Heart right ventricle (tissue), 16 donors: ENCODE measurements around the gene TGFBR2. TPM values are rescaled to one million over a fixed set of nuclear protein-coding genes. Genes with fewer than 3 reads are reported as not detected.

Experiments
- ATAC-seq, 8 donors: fragments of 200-7000 bp; cut with Tn5 transposase; one replicate each; pipeline ENCODE4 v1.9.1; 2020; ENCODE audit warnings: mild to moderate bottlenecking in 8 of 8, moderate library complexity in 8 of 8, moderate number of reproducible peaks in 1 of 8
- DNase-seq, 2 donors: peaks; one replicate each; pipeline ENCODE4 v3.0.0-alpha.2; 2020
- H3K27ac ChIP-seq, 10 donors: fragments of 200-600 bp; sonication (generic) in 2 of 10; one replicate each; pipeline versions ENCODE4 v1.5.0 to v1.8.0; 2020 to 2022; ENCODE audit warnings: mild to moderate bottlenecking in 3 of 10
- H3K27me3 ChIP-seq, 7 donors: fragments of 200-600 bp; one replicate each; pipeline ENCODE4 v1.8.0; 2021 to 2022; ENCODE audit warnings: mild to moderate bottlenecking in 2 of 7
- H3K36me3 ChIP-seq, 9 donors: fragments of 200-600 bp; sonication (generic) in 1 of 9; one replicate each; pipeline versions ENCODE4 v1.5.0 to v1.8.0; 2020 to 2022; ENCODE audit warnings: mild to moderate bottlenecking in 2 of 9
- H3K4me1 ChIP-seq, 9 donors: fragments of 200-600 bp; sonication (generic) in 1 of 9; one replicate each; pipeline versions ENCODE4 v1.5.0 to v1.8.0; 2020 to 2022; ENCODE audit warnings: mild to moderate bottlenecking in 4 of 9
- H3K4me3 ChIP-seq, 10 donors: fragments of 200-600 bp; sonication (generic) in 2 of 10; one replicate each; pipeline versions ENCODE4 v1.5.0 to v1.8.0; 2020 to 2022; ENCODE audit warnings: mild to moderate bottlenecking in 7 of 10, moderate library complexity in 2 of 10
- H3K9me3 ChIP-seq, 11 donors: fragments of 200-600 bp in 10 of 11; sonication (generic) in 2 of 11; one replicate each; pipeline versions ENCODE4 v1.5.0 to v1.8.0; 2013 to 2022; ENCODE audit warnings: mild to moderate bottlenecking in 2 of 11, control low read depth in 1 of 11, moderate library complexity in 1 of 11
- CTCF ChIP-seq, 9 donors: fragments of 200-600 bp; sonication (generic) in 2 of 9; IDR thresholded peaks; one replicate each; pipeline versions ENCODE4 v1.5.0 to v1.8.0; 2021 to 2022; ENCODE audit warnings: antibody characterized with exemption in 9 of 9, mild to moderate bottlenecking in 5 of 9, moderate library complexity in 1 of 9
- WGBS, 2 donors: extraction: QIAGEN DNeasy Blood & Tissue Kit; methylation state at CpG; one replicate each; pipeline ENCODE4 v1.1.7; 2013; ENCODE audit warnings: inconsistent platforms in 1 of 2; 5-methylcytosine and 5-hydroxymethylcytosine counted together
- intact Hi-C, 10 donors: fragments of 100-400 bp; cut with DNase I; formaldehyde crosslinking; loops; one replicate each; pipeline versions ENCODE4 v1.11.1 to v1.14.2; 2022
- polyA plus RNA-seq, 2 donors: library from polyadenylated mRNA; stranded (reverse); fragments of 200-250 nt; gene quantifications; one replicate each; pipeline ENCODE4 v1.2.3, GENCODE V29; 2013
- total RNA-seq, 10 donors: library from RNA; stranded (reverse); fragmentation: NEBNext Ultra II Directional in 3 of 10; extraction: Animal tissue kit (Norgen Biotek cat#: 25700) in 3 of 10; gene quantifications; one replicate each; pipeline versions ENCODE4 v1.2.1 to v1.2.4, GENCODE V29; 2021 to 2023
- donor health status: Arrhythmogenic right ventricular cardiomyopathy.
- donor health status: ischemic (EF 13 %, LVEDD 7.1; RV severe dilation, severe dysfunction).
- donor health status: healthy with polysubstance abuse.
- donor health status: DM: no; HTN: yes; CAD: no.
- donor health status: DM: no; HTN: no; CAD: no.
- donor health status: ischemic (EF 25% LVEDD 6.9; RV normal size, moderate dysfunction).
- donor health status: ischemic (EF 25% LVEDD 5.7; RV mildly dilated, moderate dysfunction).
- donor health status: healthy.
- donor health status: DM: yes; HTN: yes; CAD: no.
- donor health status: Ischemic cardiomyopathy.
- donor health status: ischemic (EF 35%, LVEDD 5.7; RV mildly dilated, moderate dysfunction).
- donor health status: nonischemic (EF 11% LVEDD 7.7; RV severe dilation, severe dysfunction).
- donor health status: DM: yes; HTN: yes; CAD: no.
- donor health status: PGD.
- donor health status: ischemic (EF 29% LVEDD 5.4; RV normal size, mild dysfunction).
- donor health status: nonischemic (EF 23%, LVEDD 6.1; RV moderate dilation, normal function).

The TGFBR2 gene
- total and polyA plus RNA-seq, 12 donors, result 14.6 to 197 (median 82.8) TPM

DNA sequence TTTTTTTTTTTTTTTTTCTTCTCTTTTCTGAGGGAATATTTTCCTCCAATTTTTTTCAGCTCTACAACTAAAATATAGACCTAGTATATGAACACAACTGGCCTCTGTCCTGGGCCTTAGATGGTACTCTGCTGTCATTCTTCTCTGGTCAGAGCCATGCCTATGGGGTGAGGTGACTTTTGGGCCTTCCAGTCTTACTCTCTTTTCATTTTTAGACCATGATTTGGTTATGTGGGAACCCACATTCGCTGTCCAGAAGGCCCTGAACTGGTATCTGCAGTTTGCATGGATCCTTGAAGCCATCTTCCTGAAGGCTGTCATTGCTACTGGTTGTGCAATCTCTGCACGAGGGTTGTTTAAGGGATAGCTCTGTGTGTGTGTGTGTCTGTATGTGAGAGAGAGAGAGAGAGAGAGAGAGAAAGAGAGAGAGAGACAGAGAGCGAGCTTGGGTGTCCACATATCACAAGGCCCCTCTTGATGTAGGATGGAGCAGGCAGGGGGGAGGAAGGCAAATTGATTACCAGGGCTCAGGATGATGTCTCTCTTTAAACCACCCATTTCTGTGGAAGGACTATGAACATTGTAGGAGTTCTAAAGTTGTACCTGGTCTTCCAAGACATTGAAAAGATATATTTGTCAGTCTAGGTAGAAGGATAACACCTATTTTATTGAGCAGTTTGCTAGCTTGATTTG, 6.9 kb downstream of the TGFBR2 start:
- Histone ChIP-seq H3K27ac (peak overlapping the region in 6 of 10 donors; percentile 21 to 100 (median 38)), H3K36me3 (peaks cover 0 to 18% (median 0%) of the 10 kb centered on the region in 9 donors), H3K9me3 (no peaks in the 10 kb centered on the region), H3K27me3 (no peaks in the 10 kb centered on the region), H3K4me3 (peak overlapping the region in 1 of 10 donors; percentile 4), H3K4me1 (peaks cover 12 to 100% (median 91%) of the 10 kb centered on the region in 9 donors)
- no peak for TF ChIP-seq CTCF (IDR thresholded peaks at IDR 0.05)
- ATAC-seq (peak in 3 of 8 donors; percentile 27 to 53 (median 41)), DNase-seq (no peak)
- 64 to 67% methylated on average over 3 of the region's 3 CpGs for WGBS, 2 donors
- intact Hi-C loops, result loop anchor here in 3 of 10 donors (5.0 to 10.0 kb wide), 3 partner anchors 34 to 88 kb away; no protein-coding TSS in a partner anchor

DNA sequence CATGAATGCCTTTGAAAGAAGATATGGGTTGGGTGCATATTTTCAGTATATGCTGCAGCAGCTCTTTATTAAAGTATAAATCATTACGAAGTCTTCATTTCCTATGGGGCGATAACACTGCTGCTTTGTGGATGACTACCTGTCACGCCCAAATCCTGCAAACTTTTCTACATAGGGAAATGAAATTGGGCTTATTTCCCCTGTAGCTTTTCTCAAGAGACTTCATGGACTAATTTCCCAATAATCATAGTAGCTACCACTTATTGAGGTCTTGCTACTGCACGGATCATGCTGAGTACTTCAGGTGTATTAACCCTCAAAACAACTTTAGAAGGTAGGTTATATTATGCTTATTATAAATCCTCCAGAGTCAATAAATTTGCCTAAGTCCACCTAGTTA, 8.0 kb downstream of the TGFBR2 start:
- Histone ChIP-seq H3K4me1 (peaks cover 12 to 100% (median 96%) of the 10 kb centered on the region in 9 donors), H3K36me3 (peaks cover 0 to 24% (median 0%) of the 10 kb centered on the region in 9 donors), H3K27me3 (no peaks in the 10 kb centered on the region), H3K4me3 (no peak overlapping the region), H3K9me3 (no peaks in the 10 kb centered on the region), H3K27ac (peak overlapping the region in 6 of 10 donors; percentile 7 to 99 (median 22))
- DNase-seq (no peak), ATAC-seq (peak in 1 of 8 donors; percentile 15)
- WGBS, 2 donors, result 48 to 56% methylated on average over 4 of the region's 4 CpGs
- no peak for TF ChIP-seq CTCF (IDR thresholded peaks at IDR 0.05)
- intact Hi-C loops, result loop anchor here in 3 of 10 donors (5.0 to 10.0 kb wide), 3 partner anchors 33 to 90 kb away; no protein-coding TSS in a partner anchor

DNA sequence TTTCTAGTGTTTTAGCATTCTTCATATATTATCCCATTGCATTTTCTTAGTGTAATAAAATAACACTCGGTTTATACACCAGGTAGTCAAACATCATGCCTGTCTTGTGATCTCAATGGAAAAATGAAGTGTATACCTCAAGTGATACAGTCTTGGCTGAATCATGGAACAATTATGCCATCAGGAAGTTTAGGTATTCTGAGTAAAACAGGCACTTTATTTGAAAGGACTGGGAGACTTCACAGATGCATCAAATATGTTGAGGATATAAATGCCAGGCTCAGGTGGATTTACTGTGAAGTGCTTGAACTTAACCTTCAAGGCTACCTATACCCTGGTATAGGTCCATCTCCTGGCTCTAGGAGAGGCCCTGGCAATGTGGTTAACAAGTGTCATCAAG, 8.5 kb downstream of the TGFBR2 start:
- Histone ChIP-seq H3K27ac (peak overlapping the region in 5 of 10 donors; percentile 7 to 99 (median 24)), H3K27me3 (no peaks in the 10 kb centered on the region), H3K36me3 (peaks cover 0 to 29% (median 0%) of the 10 kb centered on the region in 9 donors), H3K9me3 (no peaks in the 10 kb centered on the region), H3K4me3 (no peak overlapping the region), H3K4me1 (peaks cover 12 to 100% (median 95%) of the 10 kb centered on the region in 9 donors)
- WGBS, 2 donors, result 82 to 86% methylated on average over 1 of the region's 1 CpG
- ATAC-seq (no peak), DNase-seq (no peak)
- intact Hi-C loops, result loop anchor here in 3 of 10 donors (5.0 to 10.0 kb wide), 3 partner anchors 32 to 90 kb away; no protein-coding TSS in a partner anchor
- no peak for TF ChIP-seq CTCF (IDR thresholded peaks at IDR 0.05)

DNA sequence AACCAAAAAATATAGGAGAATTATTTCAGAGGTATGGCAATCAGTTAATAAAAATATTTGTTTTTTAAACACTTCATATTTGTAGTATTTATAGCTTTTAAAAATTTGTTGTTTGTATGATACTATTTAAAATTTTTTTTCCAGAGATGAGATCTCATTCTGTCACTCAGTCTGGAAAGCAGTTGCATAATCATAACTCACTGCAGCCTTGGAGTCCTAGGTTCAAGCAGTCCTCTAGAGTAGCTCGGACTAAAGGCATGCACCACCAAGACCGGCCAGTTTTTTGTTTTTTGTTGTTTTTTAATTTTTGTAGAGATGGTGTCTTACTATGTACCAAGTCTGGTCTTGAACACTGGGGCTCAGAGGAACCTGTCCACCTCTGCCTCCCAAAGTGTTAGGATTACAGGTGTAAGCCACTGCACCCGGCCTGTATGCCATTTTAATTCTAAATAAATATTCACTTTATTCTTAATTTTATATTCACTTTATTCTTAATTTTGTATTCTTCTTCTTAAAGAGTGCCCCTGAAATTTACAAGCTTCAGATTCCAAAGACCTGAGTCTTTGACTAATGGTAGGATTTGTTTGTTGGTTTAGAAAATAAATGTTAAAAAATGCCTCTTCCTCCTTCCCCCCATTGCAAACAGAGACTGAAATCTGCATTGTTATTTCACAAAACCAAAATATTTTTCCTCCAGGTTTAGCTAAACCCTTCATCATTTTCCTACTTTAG, 9.4 kb downstream of the TGFBR2 start:
- H3K4me1 ChIP-seq, result peaks cover 12 to 100% (median 95%) of the 10 kb centered on the region in 9 donors
- ATAC-seq, result peak in 5 of 8 donors; percentile 14 to 50 (median 35)
- H3K27ac ChIP-seq, result peak overlapping the region in 3 of 10 donors; percentile 20 to 99 (median 55)

More for the DNA sequence above, 9.4 kb downstream of the TGFBR2 start:
- Histone ChIP-seq H3K27me3 (no peaks in the 10 kb centered on the region), H3K36me3 (peaks cover 0 to 31% (median 0%) of the 10 kb centered on the region in 9 donors), H3K9me3 (no peaks in the 10 kb centered on the region), H3K4me3 (no peak overlapping the region)
- no peak for TF ChIP-seq CTCF (IDR thresholded peaks at IDR 0.05)
- intact Hi-C loops, result loop anchor here in 2 of 10 donors (10.0 kb wide), 2 partner anchors 69 to 91 kb away; no protein-coding TSS in a partner anchor
- no peak for DNase-seq
- 57 to 69% methylated on average over 3 of the region's 3 CpGs for WGBS, 2 donors
